Measurements from ENCODE around the gene HOGA1.
"Not testable (repeated sequence)": the region's sequence is repeated elsewhere in the genome, so short reads cannot be mapped to it uniquely, and the experiment has no call there.

The HOGA1 gene

GRCh38 chr10:97555541-97555940 lies 28.6 kb upstream of the HOGA1 start:
- DNase-seq: not testable (repeated sequence)

- not testable (repeated sequence) for DNase-seq
Observed at GRCh38 chr10:97560731-97561381, 23.3 kb upstream of the HOGA1 start.

DNA sequence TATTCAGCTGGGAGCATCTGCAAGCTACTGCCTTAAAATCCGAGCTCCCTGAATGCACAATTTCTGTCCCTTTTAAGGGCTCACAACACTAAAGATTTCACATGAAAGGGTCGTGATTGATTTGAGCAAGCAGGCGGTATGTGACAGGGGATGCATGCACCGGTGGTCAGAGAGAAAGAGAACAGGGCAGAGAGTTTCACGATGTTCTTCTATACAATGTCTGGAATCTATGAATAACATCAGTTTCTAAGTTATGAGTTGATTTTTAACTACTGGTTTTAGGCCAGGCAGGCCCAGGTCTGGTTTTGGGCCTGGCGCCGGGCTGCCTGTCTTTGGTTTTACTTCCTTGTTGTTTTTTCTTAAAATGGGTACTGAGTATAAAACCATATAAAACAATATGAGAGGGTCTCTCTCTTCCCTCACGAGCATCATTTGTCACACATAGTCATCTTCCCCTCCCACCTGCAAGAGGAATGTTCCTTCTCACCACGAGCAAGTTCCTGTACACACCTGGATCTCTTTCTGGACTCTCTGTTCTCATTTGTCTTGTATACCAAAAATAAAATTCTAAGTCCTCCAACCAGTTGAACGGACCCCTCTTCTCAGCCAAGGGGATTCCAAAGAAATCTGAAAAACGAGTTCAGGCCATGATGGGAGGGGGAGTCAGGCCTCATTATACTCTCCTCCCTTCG lies 22.7 kb upstream of the HOGA1 start:
- not testable (repeated sequence) for DNase-seq

DNA sequence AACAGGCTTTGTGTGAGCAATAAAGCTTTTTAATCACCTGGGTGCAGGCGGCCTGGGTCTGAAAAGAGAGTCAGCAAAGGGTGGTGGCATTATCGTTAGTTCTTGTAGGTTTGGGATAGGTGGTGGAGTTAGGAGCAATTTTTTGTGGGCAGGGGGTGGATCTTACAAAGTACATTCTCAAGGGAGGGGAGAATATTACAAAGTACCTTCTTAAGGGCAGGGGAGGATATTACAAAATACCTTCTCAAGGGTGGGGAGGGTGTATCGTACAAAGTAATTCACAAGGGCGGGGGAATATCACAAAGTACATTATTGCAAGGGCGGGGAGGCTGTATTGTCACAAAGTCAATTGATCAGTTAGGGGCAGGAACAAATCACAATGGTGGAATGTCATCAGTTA lies 21.9 kb upstream of the HOGA1 start:
- not testable (repeated sequence) for DNase-seq

DNA sequence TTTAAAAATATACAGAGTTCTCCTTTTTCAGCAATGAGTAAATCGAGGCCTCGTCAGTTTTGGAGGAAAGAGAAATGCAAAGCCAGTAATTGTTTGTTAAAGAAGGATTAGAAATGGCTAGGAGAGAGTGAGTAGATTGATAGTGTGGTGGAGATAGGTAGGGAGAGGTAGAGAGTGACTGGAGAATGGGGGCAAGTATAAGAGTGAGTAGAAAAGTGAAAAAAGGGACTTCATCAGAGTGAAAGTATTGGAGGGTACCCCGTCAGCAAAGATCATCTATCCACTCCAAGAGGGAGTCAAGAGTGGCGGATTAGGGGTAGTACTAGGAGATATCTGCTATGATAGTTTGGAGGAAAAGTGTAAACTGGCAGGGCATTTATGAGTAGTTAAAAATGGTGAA lies 20.9 kb upstream of the HOGA1 start:
- no peak for DNase-seq

GRCh38 chr10:97564776-97565175 lies 19.4 kb upstream of the HOGA1 start:
- DNase-seq: no peak

DNA sequence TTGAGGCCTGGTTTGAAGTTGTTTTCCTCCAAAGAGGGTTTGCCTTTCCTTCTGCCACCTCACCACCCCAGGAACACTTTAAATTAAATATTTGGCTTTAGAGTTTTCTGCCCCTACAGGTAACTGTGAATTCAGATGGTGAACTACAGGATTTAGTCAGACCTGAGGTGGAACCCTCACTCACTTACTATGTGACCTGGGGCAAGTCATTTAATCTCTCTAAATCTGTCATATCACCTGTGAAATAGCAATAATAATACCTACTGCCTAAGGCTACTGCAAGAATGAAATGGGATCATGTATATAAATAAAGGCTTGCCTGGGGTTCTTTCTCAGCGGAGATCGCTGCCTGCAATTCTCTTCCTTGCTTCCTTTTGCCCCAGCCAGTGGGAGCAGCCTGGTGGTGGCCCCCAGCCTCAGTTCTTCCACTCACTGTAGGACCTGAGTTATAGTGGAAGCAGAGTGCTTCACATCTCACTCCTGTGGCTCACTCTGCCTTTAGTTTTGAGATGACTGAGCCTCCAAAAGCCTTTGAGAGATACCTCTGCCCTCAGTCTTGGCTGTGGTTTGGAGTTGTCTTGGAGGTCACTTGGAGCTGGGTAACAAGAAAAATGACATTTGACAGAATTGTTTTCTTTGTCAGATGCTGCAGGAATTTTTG lies 17.7 kb upstream of the HOGA1 start:
- no peak for DNase-seq

DNA sequence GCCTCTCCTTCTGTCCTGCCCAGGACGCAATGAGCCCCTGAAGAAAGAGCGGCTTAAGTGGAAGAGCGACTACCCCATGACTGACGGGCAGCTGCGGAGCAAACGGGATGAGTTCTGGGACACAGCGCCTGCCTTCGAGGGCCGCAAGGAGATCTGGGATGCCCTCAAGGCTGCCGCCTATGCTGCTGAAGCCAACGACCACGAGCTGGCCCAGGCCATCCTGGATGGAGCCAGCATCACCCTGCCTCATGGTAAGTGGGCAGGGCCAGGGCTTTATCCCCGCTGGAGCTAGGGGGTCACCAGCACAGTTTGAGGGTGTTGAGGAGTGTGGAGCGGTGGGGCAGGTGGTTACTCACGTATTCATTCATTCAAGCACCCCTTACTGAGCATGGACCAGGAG lies 16.3 kb upstream of the HOGA1 start:
- no peak for DNase-seq

- DNase-seq: no peak
Observed at GRCh38 chr10:97570146-97570788, 13.9 kb upstream of the HOGA1 start.

DNA sequence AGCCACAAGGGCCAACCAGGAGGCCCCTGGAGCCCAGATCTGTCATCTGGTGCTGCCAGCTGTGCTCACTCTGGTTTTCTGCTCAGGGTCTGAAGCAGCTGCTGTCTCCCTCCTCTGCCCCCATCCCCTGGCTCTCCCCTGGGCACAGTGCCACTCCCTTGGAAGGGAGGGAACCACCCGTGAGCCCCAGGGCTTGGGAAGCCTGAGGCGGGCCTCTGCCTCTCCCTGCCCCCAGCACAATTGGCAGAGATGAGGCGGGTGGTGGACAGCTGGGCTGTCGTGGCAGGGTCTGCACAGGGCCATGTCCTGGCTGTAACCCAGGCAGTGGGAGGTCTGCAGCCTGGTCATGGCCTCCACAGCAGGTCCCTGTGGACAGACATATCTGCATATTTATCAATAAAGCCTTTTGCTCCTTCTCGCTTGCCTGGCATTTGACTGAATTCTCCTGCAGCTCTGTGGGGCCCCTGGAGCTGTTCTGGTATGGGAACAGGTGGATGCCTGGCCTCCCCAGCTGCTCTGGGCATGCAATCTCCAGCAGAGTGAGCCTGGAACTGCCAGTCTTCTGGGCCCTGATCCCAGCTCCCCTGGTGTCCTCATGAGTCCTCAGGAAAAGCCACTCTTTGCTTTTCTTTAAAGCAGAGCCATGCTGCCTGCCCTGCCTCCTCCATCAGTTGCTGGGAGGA lies 13.3 kb upstream of the HOGA1 start:
- no peak for DNase-seq

DNA sequence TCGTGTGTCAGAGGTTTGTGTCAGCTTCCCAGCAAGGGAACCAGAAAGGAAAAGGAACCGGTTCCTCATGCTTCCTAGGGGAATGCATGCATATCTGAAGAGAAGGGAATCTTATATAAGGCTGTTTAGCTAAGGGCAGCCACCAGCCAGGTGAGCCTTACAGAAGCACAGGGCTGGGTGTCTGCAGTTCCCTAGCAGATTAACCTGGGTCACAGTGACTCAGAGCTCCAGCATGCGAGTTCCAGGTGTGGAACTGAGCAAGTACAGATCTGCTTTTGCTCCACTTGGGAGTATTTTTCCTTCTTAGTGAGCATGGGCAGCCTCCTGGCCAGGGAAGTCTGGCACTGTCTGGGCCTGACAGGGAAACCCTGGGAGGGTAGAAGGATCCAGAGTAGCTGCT lies 12.6 kb upstream of the HOGA1 start:
- DNase-seq: no peak

DNA sequence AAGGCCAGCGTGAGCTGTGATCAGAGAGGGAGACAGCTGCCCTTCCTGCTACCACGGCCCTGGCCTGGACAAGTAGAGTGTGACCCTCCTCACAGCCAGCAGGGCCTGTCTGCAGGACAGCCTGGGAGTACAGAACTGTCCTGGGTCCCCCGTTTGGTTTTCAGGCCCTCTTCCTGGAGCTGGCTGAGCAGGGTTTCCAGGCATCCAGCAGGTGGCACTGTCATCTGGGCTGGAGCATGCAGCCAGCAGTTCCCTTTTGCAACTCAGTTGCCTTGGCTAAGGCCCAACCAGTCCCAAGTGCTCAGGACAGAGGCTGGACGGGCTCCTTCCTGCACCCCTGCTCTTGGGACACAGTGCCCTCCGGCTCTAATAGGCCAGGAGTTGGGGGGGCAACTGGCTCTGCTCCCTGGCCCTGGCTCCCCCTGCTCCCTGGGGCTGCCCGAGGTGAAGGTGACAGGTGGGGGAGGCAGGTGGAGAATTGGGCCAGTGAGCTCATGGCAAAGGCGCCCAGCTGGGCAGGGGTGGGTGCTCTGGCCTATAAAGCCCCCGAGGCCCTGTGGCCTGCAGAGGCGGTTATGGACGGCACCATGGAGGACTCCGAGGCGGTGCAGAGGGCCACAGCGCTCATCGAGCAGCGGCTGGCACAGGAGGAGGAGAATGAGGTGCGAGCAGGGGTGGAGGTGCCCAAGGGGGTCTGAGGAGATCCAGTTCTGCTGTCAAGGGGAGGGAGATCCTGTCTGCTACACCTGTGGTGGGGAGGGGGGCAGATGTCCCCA lies 11.8 kb upstream of the HOGA1 start, which contains the start of gene ANKRD2:
ANKRD2 (plus strand) TSS at position 566 of the 776 bp plus-strand sequence; CDS start at position 576, 10 bp downstream.
- peak; percentile 66 for DNase-seq

DNA sequence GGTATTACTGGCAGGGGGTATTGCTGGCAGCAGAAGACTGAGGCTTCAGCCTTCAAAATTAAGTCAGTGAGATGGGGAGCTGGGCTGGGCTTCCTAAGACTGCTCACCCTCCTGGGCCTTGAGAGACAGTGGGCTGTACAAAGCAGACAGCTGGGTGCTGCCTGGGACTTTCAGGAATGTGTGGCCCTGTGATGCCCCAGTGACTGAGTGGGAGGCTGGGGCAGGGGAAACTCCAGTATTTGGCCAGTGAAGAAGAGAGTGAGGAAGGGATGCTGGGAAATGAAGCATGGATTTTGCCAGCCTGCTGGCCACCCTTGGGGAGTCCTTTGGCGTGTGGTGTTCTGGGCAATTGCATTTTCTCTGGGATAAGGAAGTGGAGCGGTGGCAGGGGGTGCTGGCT lies 11.2 kb upstream of the HOGA1 start:
- no peak for DNase-seq

GRCh38 chr10:97573672-97574071 lies 10.5 kb upstream of the HOGA1 start:
- DNase-seq: no peak

- peak; percentile 76 for DNase-seq
Observed at GRCh38 chr10:97574374-97575126, 9.6 kb upstream of the HOGA1 start.

- DNase-seq: no peak
Observed at GRCh38 chr10:97575127-97575668, 9.0 kb upstream of the HOGA1 start.

- DNase-seq: not testable (repeated sequence)
Observed at GRCh38 chr10:97576487-97576886, 7.7 kb upstream of the HOGA1 start.

DNA sequence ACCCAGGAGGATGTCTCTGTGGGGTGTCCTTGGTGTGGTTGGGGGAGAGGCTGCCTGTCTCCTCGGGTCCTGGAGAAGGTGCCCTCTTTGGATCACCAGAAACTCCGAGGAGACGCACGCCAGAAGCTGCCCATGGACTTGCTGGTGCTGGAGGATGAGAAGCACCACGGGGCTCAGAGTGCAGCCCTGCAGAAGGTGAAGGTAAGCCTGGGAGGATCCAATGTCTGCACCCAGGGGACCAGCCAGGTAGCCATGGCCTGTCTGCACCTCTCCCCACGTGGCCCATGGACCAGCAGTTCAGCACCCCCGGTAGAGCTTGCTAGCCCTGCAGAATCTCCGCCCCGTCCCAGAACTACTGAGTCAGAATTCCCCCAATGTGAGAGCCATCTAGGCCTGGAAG lies 6.5 kb upstream of the HOGA1 start:
- no peak for DNase-seq

- no peak for DNase-seq
Observed at GRCh38 chr10:97578171-97578844, 5.9 kb upstream of the HOGA1 start.

All from amniotic stem cell (primary cell).